K562 (cell line): Measurements from ENCODE around the gene ATG4D. TPM values are rescaled to one million over a fixed set of nuclear protein-coding genes. Genes with fewer than 3 reads are reported as not detected.
A peak's percentile ranks its signal among the peaks of the same experiment; 100 is the strongest.
"Not testable (repeated sequence)": the region's sequence is repeated elsewhere in the genome, so short reads cannot be mapped to it uniquely, and the experiment has no call there.

Source experiments
- ATAC-seq: fragments of 200-7000 bp; cut with Tn5 transposase; 3 replicates; pipeline ENCODE4 v1.9.1; 2020; ENCODE audit warnings: moderate library complexity
- BruUV-seq: library from RNA; stranded (reverse); fragments of 400-500 nt; replicated peaks from 2 replicates; lab custom pipeline; 2021; lab: Mats Ljungman, UMichigan
- CTCF ChIA-PET: fragments of 300-600 bp; formaldehyde crosslinking; extraction: SDS; loops from one replicate; lab custom pipeline; 2021; ENCODE audit warnings: low intra/inter-chr PET ratio; lab: Yijun Ruan, JAX
- POLR2A ChIA-PET: fragments of 300-600, 350-650 bp; sonication (Branson Sonifier 250); formaldehyde crosslinking; extraction: SDS; loops from one replicate; lab custom pipeline; 2021; ENCODE audit warnings: antibody characterized with exemption, inconsistent platforms; lab: Yijun Ruan, JAX
- DNase-seq, 4 experiments: peaks; one replicate each; pipeline versions ENCODE4 v3.0.0 to v3.0.0-alpha.2; 2011 to 2018; ENCODE audit warnings: low spot score in 3 of 4, mixed read lengths in 3 of 4; ENCODE audit errors: extremely low read depth in 1 of 4
- FAIRE-seq: peaks from 2 replicates; lab custom pipeline; 2011; peaks lifted over from hg19 to GRCh38; lab: Jason Lieb, UNC
- H2AFZ ChIP-seq: 2 replicates; pipeline ENCODE4 v1.6.0; 2011; ENCODE audit warnings: low read depth, low read length, control low read depth, inconsistent platforms
- H3K27ac ChIP-seq: fragments of 200-600 bp; 3 replicates; pipeline ENCODE4 v1.8.0; 2011; ENCODE audit warnings: low read depth, mild to moderate bottlenecking, control low read depth, inconsistent platforms, low read length, moderate library complexity, mixed read lengths; ENCODE audit errors: extremely low read depth
- H3K27me3 ChIP-seq, 2 experiments: fragments of 300-600 bp in 1 of 2; 2 replicates in 1 of 2; 3 replicates in 1 of 2; pipeline versions ENCODE4 v1.6.0 to v1.8.0; 2011; ENCODE audit warnings: inconsistent platforms in 2 of 2, low read length in 2 of 2, mild to moderate bottlenecking in 1 of 2, mixed read lengths in 1 of 2, moderate library complexity in 1 of 2; ENCODE audit not compliant: control insufficient read depth in 2 of 2, insufficient read depth in 2 of 2
- H3K36me3 ChIP-seq: fragments of 300-600 bp; 3 replicates; pipeline ENCODE4 v1.8.0; 2011; ENCODE audit warnings: mild to moderate bottlenecking, low read length, inconsistent platforms; ENCODE audit not compliant: control insufficient read depth, insufficient read depth
- H3K4me1 ChIP-seq, 2 experiments: fragments of 200-600 bp in 1 of 2; replicated peaks in 1 of 2; 2 replicates in 1 of 2; 3 replicates in 1 of 2; pipeline versions ENCODE4 v1.5.1 to v1.8.0; 2011; ENCODE audit warnings: inconsistent platforms in 2 of 2, low read length in 2 of 2, mild to moderate bottlenecking in 1 of 2, mixed read lengths in 1 of 2, moderate library complexity in 1 of 2; ENCODE audit not compliant: control insufficient read depth in 2 of 2, insufficient read depth in 2 of 2
- H3K4me2 ChIP-seq: 2 replicates; pipeline ENCODE4 v1.6.1; 2011; ENCODE audit warnings: low read length, control low read depth, inconsistent platforms, mixed read lengths; ENCODE audit not compliant: insufficient read depth
- H3K4me3 ChIP-seq: fragments of 200-600 bp; sonication (generic), shearing (Covaris generic); 2 replicates; pipeline ENCODE4 v1.5.1; 2016; ENCODE audit warnings: control low read depth, inconsistent platforms
- H3K79me2 ChIP-seq: fragments of 200-600 bp; 3 replicates; pipeline ENCODE4 v1.8.0; 2011; ENCODE audit warnings: low read length, inconsistent platforms; ENCODE audit not compliant: control insufficient read depth, insufficient read depth
- H3K9ac ChIP-seq, 2 experiments: 2 replicates each; pipeline versions ENCODE4 v1.6.0 to v1.6.1; 2011; ENCODE audit warnings: low read depth in 2 of 2, low read length in 2 of 2, control low read depth in 1 of 2, inconsistent platforms in 1 of 2, mild to moderate bottlenecking in 1 of 2, mixed read lengths in 1 of 2; ENCODE audit not compliant: insufficient read depth in 1 of 2
- H3K9me1 ChIP-seq: one replicate; pipeline ENCODE4 v1.6.0; 2011; ENCODE audit warnings: inconsistent platforms, mild to moderate bottlenecking, low read length, moderate library complexity; ENCODE audit not compliant: control insufficient read depth, insufficient read depth
- H3K9me3 ChIP-seq: replicated peaks from 2 replicates; pipeline ENCODE4 v1.5.1; 2011; ENCODE audit warnings: low read depth, low read length, inconsistent platforms; ENCODE audit not compliant: control insufficient read depth, insufficient read depth
- H4K20me1 ChIP-seq: replicated peaks from 2 replicates; pipeline ENCODE4 v1.6.1; 2011; ENCODE audit warnings: low read length, inconsistent platforms, mixed read lengths; ENCODE audit not compliant: control insufficient read depth, insufficient read depth
- MCM2 ChIP-seq: fragments of 450-650 bp; IDR thresholded peaks from 2 replicates; pipeline ENCODE4 v1.6.1; 2017; ENCODE audit warnings: low read depth, mild to moderate bottlenecking
- MLLT1 ChIP-seq, 2 experiments: fragments of 450-650 bp; IDR thresholded peaks; 2 replicates each; pipeline ENCODE4 v1.6.1; 2016
- PRDM10 ChIP-seq: fragments of 450-650 bp; IDR thresholded peaks from 2 replicates; pipeline ENCODE4 v1.6.1; 2018; ENCODE audit not compliant: partially characterized antibody
- RNF2 ChIP-seq: sonication (generic); IDR thresholded peaks from 2 replicates; pipeline ENCODE4 v1.6.1; 2016
- ZNF184 ChIP-seq: sonication (generic); formaldehyde crosslinking; IDR thresholded peaks from 2 replicates; pipeline ENCODE4 v1.5.0; 2020; ENCODE audit warnings: missing genetic modification reagents
- WGBS: fragments of 100-300 bp; shearing (Covaris generic); methylation state at CpG from one replicate; pipeline ENCODE4 v1.1.6; 2016; ENCODE audit warnings: low coverage, mixed read lengths; ENCODE audit not compliant: insufficient coverage; ENCODE audit errors: missing lambda C conversion rate; 5-methylcytosine and 5-hydroxymethylcytosine counted together
- in situ Hi-C: fragments of 300-500 bp; cut with MboI; formaldehyde crosslinking; loops from 4 replicates; pipeline ENCODE4 v1.15.0; 2018; ENCODE audit warnings: inconsistent platforms, mixed read lengths
- intact Hi-C: fragments of 100-400 bp; cut with micrococcal nuclease; formaldehyde crosslinking; loops from 2 replicates; pipeline ENCODE4 v1.14.2; 2022
- polyA plus RNA-seq, 8 experiments: library from polyadenylated mRNA; depleted of rRNA in 4 of 8; stranded (reverse) in 5 of 8; unstranded in 3 of 8; fragments of >200 nt; fragmentation: Nextera tagmentation in 2 of 8; fragmentation: Illumina TruSeq in 1 of 8; extraction: Ambion mirVana in 2 of 8; extraction: Trizol in 1 of 8; gene quantifications; 2 replicates each; pipeline versions ENCODE4 v1.2.1 to v1.2.3, GENCODE V29; 2011 to 2014; ENCODE audit warnings: inconsistent platforms in 1 of 8, missing spikeins in 1 of 8
- total RNA-seq, 7 experiments: library from RNA; depleted of rRNA in 6 of 7; stranded (reverse); fragments of >200 nt in 6 of 7; fragmentation: Illumina TruSeq in 2 of 7; extraction: Trizol in 2 of 7; gene quantifications; 2 replicates each; pipeline versions ENCODE4 v1.2.1 to v1.2.3, GENCODE V29; 2011 to 2021; ENCODE audit warnings: low replicate concordance in 1 of 7

Gene ATG4D
- total and polyA plus RNA-seq, 9 of the 15 experiments (the other 6 are each of a cell fraction or from before 2014, with no cell fraction given): 0.51 to 66.1 (median 22.9) TPM

GRCh38 chr19:10525636-10526035 is 18.1 kb upstream of the ATG4D start (continued):
- TF ChIP-seq MLLT1 (IDR thresholded peaks at IDR 0.05) (no peak), MCM2 (no peak), ZNF184 (CRISPR knock-in tag) (no peak), RNF2 (no peak)

- DNase-seq, H2AFZ ChIP-seq, H4K20me1 ChIP-seq, H3K27me3 ChIP-seq, H3K4me3 ChIP-seq, CTCF ChIA-PET, H3K4me2 ChIP-seq, BruUV-seq, H3K9me3 ChIP-seq, in situ Hi-C loops, H3K9ac ChIP-seq, H3K36me3 ChIP-seq, H3K79me2 ChIP-seq, H3K4me1 ChIP-seq, ATAC-seq, H3K27ac ChIP-seq, H3K9me1 ChIP-seq, intact Hi-C loops, FAIRE-seq: not testable (repeated sequence)
- TF ChIP-seq PRDM10: peak; percentile 59
- WGBS: 46% methylated on average over 4 of the region's 8 CpGs
- POLR2A ChIA-PET: interaction anchor here (0.5 kb wide), 1 partner anchor 428 kb away, joined by 3 read pairs; no protein-coding TSS in a partner anchor
These were observed 16.8 kb upstream of the ATG4D start for GRCh38 chr19:10526887-10527286.
